ENCODE results near the gene COX20. TPM values are rescaled to one million over a fixed set of nuclear protein-coding genes. Genes with fewer than 3 reads are reported as not detected.

COX20 gene
- total RNA-seq, 1 donor from 2014 or later: 17.4 TPM

- no peak for ATAC-seq
Observed at GRCh38 chr1:244881552-244882280, 46.3 kb downstream of the COX20 start.

- no peak for ATAC-seq
Observed at GRCh38 chr1:244887281-244887680, 51.8 kb downstream of the COX20 start.

- ATAC-seq: no peak
Observed at GRCh38 chr1:244893836-244894235, 58.4 kb downstream of the COX20 start.

Other genes starting within 250 kb of the COX20 start
- gene DESI2, start 182.5 kb upstream of the COX20 start, total RNA-seq: 17.0 TPM
- 164 TPM for gene HNRNPU, start 28.9 kb downstream of the COX20 start, total RNA-seq

Data from esophagus mucosa (tissue), 1 donor.